Retina (tissue), 1 donor: ENCODE measurements around the gene MAP1LC3B.
"Not testable (repeated sequence)": the region's sequence is repeated elsewhere in the genome, so short reads cannot be mapped to it uniquely, and the experiment has no call there.

ENCODE experiments used
- DNase-seq: peaks from one replicate; pipeline ENCODE4 v3.0.0-alpha.2; 2016

Gene MAP1LC3B

GRCh38 chr16:87383505-87384161 is 8.5 kb upstream of the MAP1LC3B start, which contains the start of gene FBXO31:
Gene FBXO31, minus strand, starts transcription at chr16:87383776. Its CDS starts 32 bp downstream, at chr16:87383744.
- DNase-seq, result no peak

GRCh38 chr16:87384162-87384874 is 7.8 kb upstream of the MAP1LC3B start:
- DNase-seq, result peak; percentile 99

GRCh38 chr16:87384875-87385167 is 7.3 kb upstream of the MAP1LC3B start:
- not testable (repeated sequence) for DNase-seq

- DNase-seq, result peak; percentile 90
These were observed 4.0 kb upstream of the MAP1LC3B start for GRCh38 chr16:87387942-87388817.

GRCh38 chr16:87388818-87389134 is 3.4 kb upstream of the MAP1LC3B start:
- no peak for DNase-seq

- no peak for DNase-seq
These were observed 2.9 kb upstream of the MAP1LC3B start for GRCh38 chr16:87389245-87389644.

- not testable (repeated sequence) for DNase-seq
These were observed 2.2 kb upstream of the MAP1LC3B start for GRCh38 chr16:87389914-87390313.

- no peak for DNase-seq
These were observed 1.4 kb upstream of the MAP1LC3B start for GRCh38 chr16:87390641-87391323.

- no peak for DNase-seq
These were observed 699 bp upstream of the MAP1LC3B start for GRCh38 chr16:87391324-87391949.

- DNase-seq, result peak; percentile 68
These were observed 914 bp downstream of the MAP1LC3B start for GRCh38 chr16:87392821-87393679.

- no peak for DNase-seq
These were observed 1.5 kb downstream of the MAP1LC3B start for GRCh38 chr16:87393680-87394055.

- DNase-seq, result no peak
These were observed 3.2 kb downstream of the MAP1LC3B start for GRCh38 chr16:87395181-87395842.

GRCh38 chr16:87404764-87405625 is 12.9 kb downstream of the MAP1LC3B start:
- no peak for DNase-seq

GRCh38 chr16:87406495-87407088 is 14.5 kb downstream of the MAP1LC3B start:
- DNase-seq, result no peak

GRCh38 chr16:87407511-87408112 is 15.5 kb downstream of the MAP1LC3B start:
- peak; percentile 76 for DNase-seq

GRCh38 chr16:87409153-87409552 is 17.0 kb downstream of the MAP1LC3B start:
- DNase-seq, result no peak

GRCh38 chr16:87409781-87410180 is 17.6 kb downstream of the MAP1LC3B start:
- no peak for DNase-seq

- DNase-seq, result no peak
These were observed 18.4 kb downstream of the MAP1LC3B start for GRCh38 chr16:87410530-87410929.

GRCh38 chr16:87410968-87411367 is 18.8 kb downstream of the MAP1LC3B start:
- no peak for DNase-seq
